ENCODE data around the gene NUBP2. TPM values are rescaled to one million over a fixed set of nuclear protein-coding genes. Genes with fewer than 3 reads are reported as not detected.
A peak's percentile ranks its signal among the peaks of the same experiment; 100 is the strongest.

The NUBP2 gene
- total RNA-seq, 1 donor from 2014 or later = 37.9 TPM

GRCh38 chr16:1770328-1771187 is 12.2 kb upstream of the NUBP2 start:
- FAIRE-seq (no peak), DNase-seq (ENCODE audit: low spot score in 2 of 2) (peak; percentile 67 to 73)

GRCh38 chr16:1771188-1771863 is 11.4 kb upstream of the NUBP2 start, which contains the start of gene NME3:
TSS of gene NME3 (minus strand) at chr16:1771543. CDS start at chr16:1771534, 9 bp downstream.
- DNase-seq (ENCODE audit: low spot score in 2 of 2) (peak; percentile 86 to 92), FAIRE-seq (no peak)

GRCh38 chr16:1771864-1772361 is 10.8 kb upstream of the NUBP2 start:
- no peak for FAIRE-seq

GRCh38 chr16:1772362-1772907 is 10.3 kb upstream of the NUBP2 start, which contains the start of gene EME2:
TSS of gene EME2 (plus strand) at chr16:1772810. CDS start at chr16:1773228, 418 bp downstream.
- no peak for FAIRE-seq
- peak in 1 of 2 donors; percentile 60 for DNase-seq (ENCODE audit: low spot score in 2 of 2)

More at GRCh38 chr16:1771864-1772361, 10.8 kb upstream of the NUBP2 start:
- DNase-seq (ENCODE audit: low spot score in 2 of 2) = no peak

GRCh38 chr16:1772908-1773702 is 9.7 kb upstream of the NUBP2 start, which contains the start of gene MRPS34:
TSS of gene MRPS34 (minus strand) at chr16:1773134. CDS start at chr16:1773119, 15 bp downstream.
- DNase-seq (ENCODE audit: low spot score in 2 of 2) (peak; percentile 90 to 94), FAIRE-seq (no peak)

- FAIRE-seq = no peak
- no peak for DNase-seq (ENCODE audit: low spot score in 2 of 2)
Observed at GRCh38 chr16:1773703-1774447, 8.9 kb upstream of the NUBP2 start.

GRCh38 chr16:1774448-1774780 is 8.3 kb upstream of the NUBP2 start:
- FAIRE-seq (no peak), DNase-seq (ENCODE audit: low spot score in 2 of 2) (no peak)

- DNase-seq (ENCODE audit: low spot score in 2 of 2) (no peak), FAIRE-seq (no peak)
Observed at GRCh38 chr16:1775006-1775845, 7.5 kb upstream of the NUBP2 start.

GRCh38 chr16:1775846-1776671 is 6.7 kb upstream of the NUBP2 start:
- DNase-seq (ENCODE audit: low spot score in 2 of 2) = no peak

GRCh38 chr16:1776672-1776955 is 6.1 kb upstream of the NUBP2 start:
- DNase-seq (ENCODE audit: low spot score in 2 of 2) = no peak
- FAIRE-seq = no peak

More at GRCh38 chr16:1775846-1776671, 6.7 kb upstream of the NUBP2 start:
- no peak for FAIRE-seq

GRCh38 chr16:1776991-1777374 is 5.8 kb upstream of the NUBP2 start:
- FAIRE-seq (no peak), DNase-seq (ENCODE audit: low spot score in 2 of 2) (no peak)

GRCh38 chr16:1777375-1778199 is 5.2 kb upstream of the NUBP2 start:
- DNase-seq (ENCODE audit: low spot score in 2 of 2) = no peak

GRCh38 chr16:1778200-1779179 is 4.3 kb upstream of the NUBP2 start:
- no peak for DNase-seq (ENCODE audit: low spot score in 2 of 2)
- FAIRE-seq = no peak

More at GRCh38 chr16:1777375-1778199, 5.2 kb upstream of the NUBP2 start:
- no peak for FAIRE-seq

GRCh38 chr16:1779234-1779701 is 3.5 kb upstream of the NUBP2 start:
- no peak for FAIRE-seq

More at GRCh38 chr16:1779234-1779701, 3.5 kb upstream of the NUBP2 start:
- DNase-seq (ENCODE audit: low spot score in 2 of 2) = no peak

All from frontal cortex (tissue), 4 donors.